ENCODE measurements around the gene TEX14.
"Not testable (repeated sequence)": the region's sequence is repeated elsewhere in the genome, so short reads cannot be mapped to it uniquely, and the experiment has no call there.

The TEX14 gene

GRCh38 chr17:58691701-58692238, at the start of gene TEX14:
TEX14 (minus strand) TSS chr17:58692045; CDS start chr17:58652001, 40,044 bp downstream.
- DNase-seq, result no peak

GRCh38 chr17:58741121-58741625, 49.3 kb upstream of the TEX14 start:
- no peak for DNase-seq

GRCh38 chr17:58734811-58735210, 43.0 kb upstream of the TEX14 start:
- DNase-seq, result no peak

- DNase-seq, result no peak
Measured at GRCh38 chr17:58734040-58734439, 42.2 kb upstream of the TEX14 start.

GRCh38 chr17:58730937-58731336, 39.1 kb upstream of the TEX14 start:
- no peak for DNase-seq

- no peak for DNase-seq
Measured at GRCh38 chr17:58728798-58729197, 37.0 kb upstream of the TEX14 start.

- DNase-seq, result no peak
Measured at GRCh38 chr17:58722696-58723095, 30.9 kb upstream of the TEX14 start.

- no peak for DNase-seq
Measured at GRCh38 chr17:58722274-58722673, 30.4 kb upstream of the TEX14 start.

- DNase-seq, result peak; percentile 41
Measured at GRCh38 chr17:58710948-58711552, 19.2 kb upstream of the TEX14 start.

- no peak for DNase-seq
Measured at GRCh38 chr17:58706351-58707140, 14.7 kb upstream of the TEX14 start.

- no peak for DNase-seq
Measured at GRCh38 chr17:58703916-58704286, 12.1 kb upstream of the TEX14 start.

GRCh38 chr17:58703137-58703915, 11.5 kb upstream of the TEX14 start:
- no peak for DNase-seq

- no peak for DNase-seq
Measured at GRCh38 chr17:58702708-58703107, 10.9 kb upstream of the TEX14 start.

- no peak for DNase-seq
Measured at GRCh38 chr17:58702045-58702476, 10.2 kb upstream of the TEX14 start.

GRCh38 chr17:58699771-58700170, 7.9 kb upstream of the TEX14 start:
- no peak for DNase-seq

GRCh38 chr17:58694826-58695225, 3.0 kb upstream of the TEX14 start:
- no peak for DNase-seq

- DNase-seq, result no peak
Measured at GRCh38 chr17:58694302-58694701, 2.5 kb upstream of the TEX14 start.

- DNase-seq, result no peak
Measured at GRCh38 chr17:58693751-58694150, 1.9 kb upstream of the TEX14 start.

- no peak for DNase-seq
Measured at GRCh38 chr17:58693208-58693607, 1.4 kb upstream of the TEX14 start.

- DNase-seq, result peak; percentile 89
Measured at GRCh38 chr17:58692239-58693055, 602 bp upstream of the TEX14 start, which contains the start of gene RAD51C. RAD51C (plus strand) TSS chr17:58692602; CDS start chr17:58692644, 42 bp downstream.

- not testable (repeated sequence) for DNase-seq
Measured at GRCh38 chr17:58690033-58690432, 1.8 kb downstream of the TEX14 start.

GRCh38 chr17:58688521-58688920, 3.3 kb downstream of the TEX14 start:
- no peak for DNase-seq
